ENCODE results near the gene RP9. TPM values are rescaled to one million over a fixed set of nuclear protein-coding genes. Genes with fewer than 3 reads are reported as not detected.

RP9 gene
- total RNA-seq, 4 donors from 2014 or later = 8.7 to 20.2 (median 12.8) TPM

DNA sequence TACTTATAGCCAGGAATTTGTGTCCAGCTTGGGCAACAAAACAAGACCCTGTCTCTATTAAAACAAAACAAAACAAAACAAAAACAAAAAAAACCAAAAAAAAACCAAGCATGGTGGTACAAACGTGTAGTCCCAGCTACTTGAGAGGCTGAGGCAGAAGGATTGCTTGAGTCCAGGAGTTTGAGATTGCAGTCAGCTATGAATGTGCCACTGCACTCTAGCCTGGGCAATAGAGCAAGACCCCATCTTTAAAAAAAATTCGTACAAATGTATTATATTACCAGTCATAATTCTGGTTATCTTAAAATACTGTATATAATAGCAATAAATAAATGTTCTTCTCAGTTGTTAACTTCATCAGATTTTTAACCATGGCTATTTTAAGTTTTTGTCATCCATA is 17.9 kb upstream of the RP9 start:
- TF ChIP-seq, protein P1, sequence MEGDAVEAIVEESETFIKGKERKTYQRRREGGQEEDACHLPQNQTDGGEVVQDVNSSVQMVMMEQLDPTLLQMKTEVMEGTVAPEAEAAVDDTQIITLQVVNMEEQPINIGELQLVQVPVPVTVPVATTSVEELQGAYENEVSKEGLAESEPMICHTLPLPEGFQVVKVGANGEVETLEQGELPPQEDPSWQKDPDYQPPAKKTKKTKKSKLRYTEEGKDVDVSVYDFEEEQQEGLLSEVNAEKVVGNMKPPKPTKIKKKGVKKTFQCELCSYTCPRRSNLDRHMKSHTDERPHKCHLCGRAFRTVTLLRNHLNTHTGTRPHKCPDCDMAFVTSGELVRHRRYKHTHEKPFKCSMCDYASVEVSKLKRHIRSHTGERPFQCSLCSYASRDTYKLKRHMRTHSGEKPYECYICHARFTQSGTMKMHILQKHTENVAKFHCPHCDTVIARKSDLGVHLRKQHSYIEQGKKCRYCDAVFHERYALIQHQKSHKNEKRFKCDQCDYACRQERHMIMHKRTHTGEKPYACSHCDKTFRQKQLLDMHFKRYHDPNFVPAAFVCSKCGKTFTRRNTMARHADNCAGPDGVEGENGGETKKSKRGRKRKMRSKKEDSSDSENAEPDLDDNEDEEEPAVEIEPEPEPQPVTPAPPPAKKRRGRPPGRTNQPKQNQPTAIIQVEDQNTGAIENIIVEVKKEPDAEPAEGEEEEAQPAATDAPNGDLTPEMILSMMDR (IDR thresholded peaks at IDR 0.05; ENCODE audit: low read depth) = no peak

DNA sequence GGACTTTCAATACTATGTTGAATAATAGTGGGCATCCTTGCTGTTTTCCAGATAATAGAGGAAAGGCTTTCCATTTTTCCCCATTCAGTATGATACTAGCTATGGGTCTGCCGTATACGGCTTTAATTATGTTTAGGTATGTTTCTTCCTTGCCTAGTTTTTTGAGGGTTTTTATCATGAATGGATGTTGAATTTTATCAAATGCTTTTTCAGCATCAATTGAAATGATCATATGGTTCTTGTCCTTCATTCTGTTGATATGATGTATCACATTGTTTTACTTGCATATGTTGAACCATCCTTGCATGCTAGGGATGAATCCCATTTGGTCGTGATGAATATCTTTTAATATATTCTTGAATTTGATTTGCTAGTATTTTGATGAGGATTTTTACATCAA is 9.2 kb upstream of the RP9 start:
- TF ChIP-seq, protein P1 (IDR thresholded peaks at IDR 0.05; ENCODE audit: low read depth) = no peak

DNA sequence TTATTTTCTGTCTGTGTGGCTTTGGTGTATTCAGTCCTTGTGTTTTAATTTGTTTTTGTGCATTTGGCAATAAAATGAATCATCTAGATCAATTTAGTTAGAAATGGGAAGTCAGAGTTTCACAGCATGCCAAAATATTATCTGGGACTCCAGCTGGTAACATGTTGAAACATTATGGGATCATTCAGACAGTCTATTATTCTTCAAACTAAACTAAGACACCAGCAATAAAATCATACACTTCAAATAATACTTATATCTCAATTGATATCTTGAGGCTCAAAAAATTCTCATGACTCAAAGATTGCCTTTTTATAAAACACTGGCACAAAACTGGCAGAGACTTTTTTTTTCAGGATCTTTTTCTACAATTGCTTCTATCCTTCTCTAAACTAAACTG is 5.8 kb upstream of the RP9 start:
- TF ChIP-seq, protein P1 (IDR thresholded peaks at IDR 0.05; ENCODE audit: low read depth) = no peak

DNA sequence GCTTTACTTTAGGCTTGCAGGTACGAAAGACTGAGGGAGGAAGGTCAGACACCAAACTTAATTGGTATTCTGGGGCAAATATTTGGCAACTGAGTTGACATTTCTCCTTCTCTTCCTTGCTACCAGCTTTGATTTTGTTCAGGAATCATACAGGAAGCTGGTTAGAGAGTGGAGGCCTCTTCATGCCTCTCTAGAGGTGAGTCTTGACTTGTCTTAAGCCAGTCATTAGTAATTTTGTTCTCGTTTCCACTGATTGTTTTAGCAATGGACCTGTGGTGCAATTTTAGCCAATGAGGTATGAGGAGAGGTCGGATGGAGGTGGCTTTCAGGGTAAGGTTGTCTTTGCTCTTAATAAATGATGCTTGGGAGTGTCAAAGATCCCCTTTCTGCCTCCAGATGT is 2.4 kb upstream of the RP9 start:
- TF ChIP-seq, protein P1 (IDR thresholded peaks at IDR 0.05; ENCODE audit: low read depth) = no peak

DNA sequence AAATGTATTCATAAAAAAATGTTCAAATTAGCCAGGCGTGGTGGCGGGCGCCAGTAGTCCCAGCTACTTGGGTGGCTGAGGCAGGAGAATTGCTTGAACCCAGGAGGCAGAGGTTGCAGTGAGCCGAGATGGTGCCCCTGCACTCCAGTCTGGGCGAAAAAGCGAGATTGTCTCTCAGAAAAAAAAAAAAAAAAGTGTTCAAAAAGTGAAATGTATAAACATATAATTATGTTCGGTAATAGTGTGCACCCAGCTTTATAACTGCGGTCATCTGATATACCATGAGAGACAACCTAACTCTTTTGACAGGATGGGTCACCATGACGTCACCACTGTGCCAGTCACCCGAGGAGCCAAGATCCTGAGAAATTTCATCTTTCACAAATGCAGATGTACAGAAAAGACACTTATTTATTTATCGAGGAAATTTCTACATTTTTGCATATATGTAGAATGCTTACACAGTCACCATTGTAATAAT is 594 bp upstream of the RP9 start:
- TF ChIP-seq, protein P1 (IDR thresholded peaks at IDR 0.05; ENCODE audit: low read depth) = no peak

DNA sequence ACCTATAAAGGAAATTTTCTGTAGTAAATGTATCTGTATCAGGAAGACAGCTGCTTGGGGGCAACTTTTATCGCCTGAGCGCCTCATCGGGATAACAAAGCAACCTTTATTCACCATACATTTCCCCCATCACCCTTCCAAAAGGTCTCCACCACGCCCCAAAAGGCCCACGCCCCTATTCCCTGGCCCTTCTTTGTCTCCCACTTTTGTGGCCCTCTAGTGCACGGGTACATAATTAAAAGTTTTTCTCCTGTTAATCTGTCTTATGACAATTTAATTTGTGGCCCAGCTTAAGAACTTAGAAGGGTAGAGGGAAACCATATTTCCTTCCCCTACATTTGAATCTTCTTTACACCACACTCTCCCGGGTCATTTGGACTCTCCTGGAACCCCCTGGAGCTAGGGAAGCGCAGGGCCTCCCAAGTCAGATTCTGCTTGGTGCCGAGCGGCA is 625 bp downstream of the RP9 start:
- TF ChIP-seq, protein P1 (IDR thresholded peaks at IDR 0.05; ENCODE audit: low read depth) = no peak

DNA sequence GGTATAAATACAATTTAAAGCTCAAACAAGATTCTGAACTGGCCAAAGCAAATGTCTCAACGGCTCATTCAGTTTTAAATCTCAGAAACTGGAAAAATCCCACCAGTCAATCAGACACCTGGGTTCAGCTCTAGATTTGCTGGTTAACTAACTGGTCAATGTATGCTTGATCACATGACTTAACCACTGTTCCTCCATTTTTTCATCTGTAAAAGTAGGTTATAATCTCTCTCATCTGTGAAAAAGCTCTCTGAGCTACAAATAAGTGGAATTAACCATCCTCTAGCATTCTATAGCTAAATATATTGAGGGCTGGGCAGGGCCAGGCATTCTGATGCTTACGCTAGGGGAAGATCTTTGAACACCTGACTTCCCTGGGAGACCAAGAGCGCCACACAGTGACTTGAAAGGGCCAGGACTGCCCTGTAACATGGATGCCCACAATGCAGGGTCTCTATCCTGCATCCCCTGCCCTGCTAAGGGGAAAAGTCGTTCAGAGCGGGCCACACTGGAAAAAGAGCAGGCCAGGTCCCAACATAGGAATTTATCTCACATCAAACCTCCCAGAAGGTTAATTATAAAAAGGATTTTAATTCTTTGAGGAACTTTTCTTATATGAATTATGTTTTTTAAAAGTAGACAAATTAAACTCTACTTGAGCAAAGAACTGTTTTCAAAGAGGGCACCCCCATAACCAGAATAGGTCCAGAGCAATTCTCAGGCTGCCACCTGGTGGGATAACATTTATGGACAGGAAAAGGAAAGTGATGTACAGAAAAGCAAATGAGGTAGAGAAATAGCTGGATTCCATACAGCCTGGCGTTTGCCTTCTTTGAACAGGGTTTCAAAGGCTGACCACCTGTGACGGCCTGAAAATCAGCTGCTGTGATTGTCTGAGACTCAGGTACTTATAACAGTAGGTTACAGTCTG is 1.8 kb downstream of the RP9 start:
- TF ChIP-seq, protein P1 (IDR thresholded peaks at IDR 0.05; ENCODE audit: low read depth) = no peak

Measured in subcutaneous adipose tissue (tissue), 4 donors.